BJ (cell line): ENCODE measurements around the gene IL17B. TPM values are rescaled to one million over a fixed set of nuclear protein-coding genes. Genes with fewer than 3 reads are reported as not detected.

Source experiments
- CTCF ChIA-PET: fragments of 350-600 bp; formaldehyde crosslinking; extraction: SDS; loops from one replicate; lab custom pipeline; 2021; ENCODE audit warnings: antibody characterized with exemption, inconsistent platforms; lab: Yijun Ruan, JAX
- POLR2A ChIA-PET: fragments of 300-600 bp; sonication (Branson Sonifier 250); formaldehyde crosslinking; extraction: SDS; loops from one replicate; lab custom pipeline; 2021; ENCODE audit warnings: antibody characterized with exemption; lab: Charles Lee
- DNase-seq: peaks from one replicate; pipeline ENCODE4 v3.0.0-alpha.2; 2011; ENCODE audit warnings: low read depth
- H3K27me3 ChIP-seq: 2 replicates; pipeline ENCODE4 v1.6.0; 2011; ENCODE audit warnings: low read length; ENCODE audit not compliant: control insufficient read depth, insufficient read depth
- H3K36me3 ChIP-seq: 2 replicates; pipeline ENCODE4 v1.5.1; 2011; ENCODE audit warnings: low read length; ENCODE audit not compliant: control insufficient read depth, insufficient read depth
- H3K4me3 ChIP-seq: 2 replicates; pipeline ENCODE4 v1.5.1; 2011; ENCODE audit warnings: low read depth, mild to moderate bottlenecking, control low read depth, low read length
- CTCF ChIP-seq: IDR thresholded peaks from 2 replicates; pipeline ENCODE4 v1.5.1; 2011; ENCODE audit warnings: low read depth, mild to moderate bottlenecking, control low read depth, inconsistent platforms, low read length, moderate library complexity; ENCODE audit not compliant: insufficient read depth
- polyA plus RNA-seq: library from polyadenylated mRNA; depleted of rRNA; stranded (reverse); fragments of >200 nt; gene quantifications from 2 replicates; pipeline ENCODE4 v1.2.3, GENCODE V29; 2011

IL17B gene
- polyA plus RNA-seq, 1 experiment: 0.90 TPM

- Histone ChIP-seq H3K27me3 (no peaks in the 10 kb centered on the region), H3K4me3 (no peak overlapping the region), H3K36me3 (peaks cover 56% of the 10 kb centered on the region)
- no peak for TF ChIP-seq CTCF
- ChIA-PET POLR2A (interaction anchor here (0.6 to 3.1 kb wide), 4 partner anchors 13 to 158 kb away, joined by 3 to 27 read pairs (median 5); no protein-coding TSS in a partner anchor), CTCF (interaction anchor here (0.6 to 4.5 kb wide), 10 partner anchors 10 to 44 kb away, joined by 3 to 22 read pairs (median 4); no protein-coding TSS in a partner anchor)
- DNase-seq: no peak
These were observed 40.4 kb upstream of the IL17B start for GRCh38 chr5:149419532-149419858.

GRCh38 chr5:149418910-149419531 is 39.9 kb upstream of the IL17B start:
- Histone ChIP-seq H3K36me3 (peaks cover 56% of the 10 kb centered on the region), H3K4me3 (no peak overlapping the region), H3K27me3 (no peaks in the 10 kb centered on the region)
- ChIA-PET POLR2A (interaction anchor here (0.6 to 3.1 kb wide), 2 partner anchors 13 to 147 kb away, joined by 5 to 27 read pairs; no protein-coding TSS in a partner anchor), CTCF (interaction anchor here (0.6 to 4.5 kb wide), 9 partner anchors 10 to 44 kb away, joined by 3 to 22 read pairs (median 4); no protein-coding TSS in a partner anchor)
- no peak for TF ChIP-seq CTCF
- DNase-seq: no peak

- DNase-seq: no peak
- H3K36me3 ChIP-seq: peaks cover 56% of the 10 kb centered on the region
- POLR2A ChIA-PET: interaction anchor here (0.8 kb wide), 1 partner anchor 12 kb away, joined by 3 read pairs; no protein-coding TSS in a partner anchor
- CTCF ChIA-PET: interaction anchor here (0.8 to 3.6 kb wide), 3 partner anchors 14 to 36 kb away, joined by 6 to 18 read pairs (median 6); no protein-coding TSS in a partner anchor
- no peak for TF ChIP-seq CTCF
- no peaks in the 10 kb centered on the region for H3K27me3 ChIP-seq
- H3K4me3 ChIP-seq: no peak overlapping the region
These were observed 38.7 kb upstream of the IL17B start for GRCh38 chr5:149417711-149418368.

- Histone ChIP-seq H3K4me3 (no peak overlapping the region), H3K27me3 (no peaks in the 10 kb centered on the region), H3K36me3 (peaks cover 54% of the 10 kb centered on the region)
- DNase-seq: no peak
- no peak for TF ChIP-seq CTCF
- POLR2A ChIA-PET: interaction anchor here (0.6 to 2.0 kb wide), 4 partner anchors 10 to 552 kb away, joined by 3 to 6 read pairs (median 4); no protein-coding TSS in a partner anchor
- CTCF ChIA-PET: interaction anchor here (0.8 to 3.6 kb wide), 5 partner anchors 10 to 35 kb away, joined by 3 to 18 read pairs (median 6); no protein-coding TSS in a partner anchor
These were observed 38.1 kb upstream of the IL17B start for GRCh38 chr5:149416987-149417710.
